ENCODE results near the gene POLE3. TPM values are rescaled to one million over a fixed set of nuclear protein-coding genes. Genes with fewer than 3 reads are reported as not detected.

POLE3 gene
- total and polyA plus RNA-seq, 9 of the 15 experiments (the other 6 are each of a cell fraction or from before 2014, with no cell fraction given): 52.6 to 179 (median 110) TPM

GRCh38 chr9:113410207-113410864 lies at the start of gene POLE3, which contains the start of gene C9orf43 (continued):
- TF ChIP-seq ZNF384 (IDR thresholded peaks at IDR 0.05; ENCODE audit: low read depth, low read length): peak; percentile 28; the same call in 1 of the 2 replicates
- TF ChIP-seq KLF1 (tag; IDR thresholded peaks at IDR 0.05): peak; percentile 85
- no peak for TF ChIP-seq ZNF436 (CRISPR knock-in tag; IDR thresholded peaks at IDR 0.05)
- no peak for TF ChIP-seq ELK3 (CRISPR knock-in tag; IDR thresholded peaks at IDR 0.05)
- peak; percentile 99 for TF ChIP-seq MYC (IDR thresholded peaks at IDR 0.05; ENCODE audit: low read depth, low read length)
- TF ChIP-seq MYC (CRISPR knock-in tag; IDR thresholded peaks at IDR 0.05; ENCODE audit: borderline replicate concordance, low read depth): peak; percentile 95
- TF ChIP-seq HNRNPUL1 (IDR thresholded peaks at IDR 0.05; ENCODE audit: low read length): no peak
- peak; percentile 49; the same call in 1 of the 2 replicates for TF ChIP-seq ATF3 (IDR thresholded peaks at IDR 0.05)
- no peak; the same call in 1 of the 2 replicates for TF ChIP-seq ATF3 (CRISPR knock-in tag; conservative IDR thresholded peaks at IDR 0.05)
- TF ChIP-seq ZNF140 (CRISPR knock-in tag; IDR thresholded peaks at IDR 0.05): no peak
- no peak for TF ChIP-seq TAL1 (IDR thresholded peaks at IDR 0.05)
- peak in 1 of 2 experiments; percentile 71; a peak in 2 of 4 replicates for TF ChIP-seq KDM1A (IDR thresholded peaks at IDR 0.05)
- peak; percentile 72 for TF ChIP-seq RB1 (IDR thresholded peaks at IDR 0.05; ENCODE audit: low read depth)
- peak in 1 of 2 experiments; percentile 17; a peak in 1 of 4 replicates for TF ChIP-seq RAD21 (CRISPR knock-in tag; conservative IDR thresholded peaks at IDR 0.05 in 1 of 2, IDR thresholded peaks at IDR 0.05 in 1 of 2)
- no peak for TF ChIP-seq RREB1 (CRISPR knock-in tag; IDR thresholded peaks at IDR 0.05)
- TF ChIP-seq ZKSCAN1 (IDR thresholded peaks at IDR 0.05; ENCODE audit: low read depth, low read length): no peak; the same call in 1 of the 2 replicates
- peak; percentile 87 to 89 for TF ChIP-seq NRF1 (conservative IDR thresholded peaks at IDR 0.05 in 1 of 2, IDR thresholded peaks at IDR 0.05 in 1 of 2)
- peak; percentile 81 to 86 for TF ChIP-seq E2F6 (IDR thresholded peaks at IDR 0.05; ENCODE audit: borderline replicate concordance in 1 of 2, extremely low read depth in 1 of 2, insufficient read depth in 1 of 2, insufficient read length in 1 of 2, low read depth in 1 of 2, low read length in 1 of 2, poor library complexity in 1 of 2, severe bottlenecking in 1 of 2)
- peak in 1 of 2 experiments; percentile 84; a peak in 1 of 4 replicates for TF ChIP-seq KDM4B (IDR thresholded peaks at IDR 0.05; ENCODE audit: borderline replicate concordance in 2 of 2, low read depth in 1 of 2)
